Measurements from ENCODE around the gene ERG. TPM values are rescaled to one million over a fixed set of nuclear protein-coding genes. Genes with fewer than 3 reads are reported as not detected.

The ERG gene
- total and polyA plus RNA-seq, 2 of the 13 experiments (the other 11 are each of a cell fraction or from before 2014, with no cell fraction given): not detected

GRCh38 chr21:38476385-38476784 is 21.9 kb downstream of the ERG start:
- H3K9ac ChIP-seq (ENCODE audit: insufficient read depth, low read depth, low read length): no peak overlapping the region
- H3K4me2 ChIP-seq (ENCODE audit: low read depth, low read length): no peak overlapping the region
- H2AFZ ChIP-seq (ENCODE audit: low read length): no peak overlapping the region
- DNase-seq (ENCODE audit: low spot score): no peak
- H3K9me3 ChIP-seq (ENCODE audit: low read length): no peaks in the 10 kb centered on the region
- H3K27me3 ChIP-seq (ENCODE audit: control insufficient read depth in 1 of 2, insufficient read depth in 2 of 2, low read length in 2 of 2): no peaks in the 10 kb centered on the region
- H3K36me3 ChIP-seq (replicated peaks in 1 of 2; ENCODE audit: control insufficient read depth in 1 of 2, insufficient read depth in 2 of 2, low read length in 2 of 2): no peaks in the 10 kb centered on the region
- ATAC-seq: no peak
- no TSS peak for BruUV-seq (replicated peaks)
- H4K20me1 ChIP-seq (ENCODE audit: insufficient read depth, low read length): no peaks in the 10 kb centered on the region
- FAIRE-seq: no peak
- intact Hi-C loops (cut with micrococcal nuclease; ENCODE audit: unreplicated experiment): no loop called here
- H3K4me3 ChIP-seq (replicated peaks in 1 of 3; ENCODE audit: insufficient read depth in 1 of 3, low read depth in 2 of 3, low read length in 3 of 3): no peak overlapping the region
- ChIA-PET CTCF (ENCODE audit: low intra/inter-chr PET ratio, low total read pairs) (no interaction called here), POLR2A (no interaction called here)
- WGBS (ENCODE audit: low lambda C conversion rate): 52% methylated on average over 12 of the region's 12 CpGs
- no peaks in the 10 kb centered on the region for H3K79me2 ChIP-seq (ENCODE audit: insufficient read depth, low read length)
- H3K27ac ChIP-seq (ENCODE audit: extremely low read length, insufficient read depth, low read length): no peak overlapping the region
- H3K4me1 ChIP-seq (ENCODE audit: insufficient read depth, low read length): 0 out of 2 replicates have a peak, but pooled peaks cover under 1% of the 10 kb centered on the region
- TF ChIP-seq ZNF75D (CRISPR knock-in tag; IDR thresholded peaks at IDR 0.05; ENCODE audit: borderline replicate concordance) (no peak), THAP8 (CRISPR knock-in tag; IDR thresholded peaks at IDR 0.05; ENCODE audit: borderline replicate concordance) (no peak), MZF1 (CRISPR knock-in tag; IDR thresholded peaks at IDR 0.05; ENCODE audit: borderline replicate concordance) (no peak)
- in situ Hi-C loops (cut with HindIII; ENCODE audit: extremely low pct_ligation_motif_present, low pct_unique_long_range_greater_than_20kb): no loop called here

- no TSS peak for BruUV-seq (replicated peaks)
- no peak overlapping the region for H3K9ac ChIP-seq (ENCODE audit: insufficient read depth, low read depth, low read length)
Observed at GRCh38 chr21:38475519-38475918, 22.8 kb downstream of the ERG start.

More at GRCh38 chr21:38475519-38475918, 22.8 kb downstream of the ERG start:
- FAIRE-seq (no peak), DNase-seq (ENCODE audit: low spot score) (no peak), ATAC-seq (no peak)
- POLR2A ChIA-PET: no interaction called here
- H3K4me3 ChIP-seq (replicated peaks in 1 of 3; ENCODE audit: insufficient read depth in 1 of 3, low read depth in 2 of 3, low read length in 3 of 3): no peak overlapping the region
- TF ChIP-seq ZNF530 (CRISPR knock-in tag; IDR thresholded peaks at IDR 0.05; ENCODE audit: low read depth) (no peak), SP140L (CRISPR knock-in tag; IDR thresholded peaks at IDR 0.05; ENCODE audit: borderline replicate concordance) (no peak), ZKSCAN8 (CRISPR knock-in tag; IDR thresholded peaks at IDR 0.05; ENCODE audit: borderline replicate concordance) (no peak), ZNF570 (CRISPR knock-in tag; IDR thresholded peaks at IDR 0.05; ENCODE audit: borderline replicate concordance) (no peak)
- H3K4me2 ChIP-seq (ENCODE audit: low read depth, low read length): no peak overlapping the region
- in situ Hi-C loops (cut with HindIII; ENCODE audit: extremely low pct_ligation_motif_present, low pct_unique_long_range_greater_than_20kb) (no loop called here), intact Hi-C loops (cut with micrococcal nuclease; ENCODE audit: unreplicated experiment) (no loop called here)
- CTCF ChIA-PET (ENCODE audit: low intra/inter-chr PET ratio, low total read pairs): no interaction called here
- H4K20me1 ChIP-seq (ENCODE audit: insufficient read depth, low read length): no peaks in the 10 kb centered on the region
- no peak overlapping the region for H2AFZ ChIP-seq (ENCODE audit: low read length)
- H3K9me3 ChIP-seq (ENCODE audit: low read length): no peaks in the 10 kb centered on the region
- no peak overlapping the region for H3K27ac ChIP-seq (ENCODE audit: extremely low read length, insufficient read depth, low read length)
- no peaks in the 10 kb centered on the region for H3K79me2 ChIP-seq (ENCODE audit: insufficient read depth, low read length)
- H3K36me3 ChIP-seq (replicated peaks in 1 of 2; ENCODE audit: control insufficient read depth in 1 of 2, insufficient read depth in 2 of 2, low read length in 2 of 2): no peaks in the 10 kb centered on the region
- H3K4me1 ChIP-seq (ENCODE audit: insufficient read depth, low read length): peaks cover 9% of the 10 kb centered on the region; the same call in 1 of the 2 replicates
- 62% methylated on average over 6 of the region's 6 CpGs for WGBS (ENCODE audit: low lambda C conversion rate)
- no peaks in the 10 kb centered on the region for H3K27me3 ChIP-seq (ENCODE audit: control insufficient read depth in 1 of 2, insufficient read depth in 2 of 2, low read length in 2 of 2)

Measured in HepG2 (cell line).